ENCODE measurements around the gene PLEKHM3.

Gene PLEKHM3

GRCh38 chr2:207993151-207993763 lies 32.1 kb downstream of the PLEKHM3 start:
- no peak for DNase-seq (ENCODE audit: low read depth)

GRCh38 chr2:207991944-207992343 lies 33.4 kb downstream of the PLEKHM3 start:
- DNase-seq (ENCODE audit: low read depth) = no peak

- no peak for DNase-seq (ENCODE audit: low read depth)
Measured at GRCh38 chr2:207990784-207991183, 34.5 kb downstream of the PLEKHM3 start.

GRCh38 chr2:207988975-207989374 lies 36.4 kb downstream of the PLEKHM3 start:
- no peak for DNase-seq (ENCODE audit: low read depth)

- no peak for DNase-seq (ENCODE audit: low read depth)
Measured at GRCh38 chr2:207987025-207987716, 38.2 kb downstream of the PLEKHM3 start.

- DNase-seq (ENCODE audit: low read depth) = no peak
Measured at GRCh38 chr2:207984765-207985480, 40.4 kb downstream of the PLEKHM3 start.

GRCh38 chr2:207983641-207984042 lies 41.7 kb downstream of the PLEKHM3 start:
- DNase-seq (ENCODE audit: low read depth) = no peak

- DNase-seq (ENCODE audit: low read depth) = no peak
Measured at GRCh38 chr2:207978177-207978948, 47.0 kb downstream of the PLEKHM3 start.

GRCh38 chr2:207975921-207976320 lies 49.4 kb downstream of the PLEKHM3 start:
- DNase-seq (ENCODE audit: low read depth) = no peak

GRCh38 chr2:207974216-207974605 lies 51.1 kb downstream of the PLEKHM3 start:
- no peak for DNase-seq (ENCODE audit: low read depth)

GRCh38 chr2:207970826-207971180 lies 54.5 kb downstream of the PLEKHM3 start:
- DNase-seq (ENCODE audit: low read depth) = no peak

- DNase-seq (ENCODE audit: low read depth) = no peak
Measured at GRCh38 chr2:207970147-207970825, 55.0 kb downstream of the PLEKHM3 start.

GRCh38 chr2:207969249-207969648 lies 56.1 kb downstream of the PLEKHM3 start:
- no peak for DNase-seq (ENCODE audit: low read depth)

- no peak for DNase-seq (ENCODE audit: low read depth)
Measured at GRCh38 chr2:207967121-207967520, 58.2 kb downstream of the PLEKHM3 start.

- DNase-seq (ENCODE audit: low read depth) = no peak
Measured at GRCh38 chr2:207960911-207961310, 64.4 kb downstream of the PLEKHM3 start.

- DNase-seq (ENCODE audit: low read depth) = no peak
Measured at GRCh38 chr2:207960090-207960489, 65.2 kb downstream of the PLEKHM3 start.

- no peak for DNase-seq (ENCODE audit: low read depth)
Measured at GRCh38 chr2:207956771-207957170, 68.6 kb downstream of the PLEKHM3 start.

GRCh38 chr2:207955456-207955855 lies 69.9 kb downstream of the PLEKHM3 start:
- DNase-seq (ENCODE audit: low read depth) = no peak

GRCh38 chr2:207953354-207953753 lies 72.0 kb downstream of the PLEKHM3 start:
- DNase-seq (ENCODE audit: low read depth) = no peak

GRCh38 chr2:207952564-207953345 lies 72.6 kb downstream of the PLEKHM3 start:
- DNase-seq (ENCODE audit: low read depth) = no peak
